NT2/D1 (cell line): ENCODE data around the gene SNX6.
"Not testable (repeated sequence)": the region's sequence is repeated elsewhere in the genome, so short reads cannot be mapped to it uniquely, and the experiment has no call there.

ENCODE experiments used
- DNase-seq: peaks from one replicate; pipeline ENCODE4 v3.0.0-alpha.2; 2011; ENCODE audit warnings: low read depth, low spot score
- H3K27me3 ChIP-seq: 2 replicates; pipeline ENCODE4 v1.6.0; 2011; ENCODE audit warnings: mild to moderate bottlenecking; ENCODE audit not compliant: insufficient read length, insufficient read depth
- H3K36me3 ChIP-seq: 2 replicates; pipeline ENCODE4 v1.6.1; 2011; ENCODE audit warnings: mild to moderate bottlenecking, low read length, mixed read lengths; ENCODE audit not compliant: insufficient read depth, insufficient read length
- H3K4me1 ChIP-seq: 2 replicates; pipeline ENCODE4 v1.5.1; 2011; ENCODE audit not compliant: insufficient read depth, insufficient read length
- H3K4me3 ChIP-seq: 2 replicates; pipeline ENCODE4 v1.5.1; 2011; ENCODE audit warnings: low read depth; ENCODE audit not compliant: insufficient read length
- H3K9ac ChIP-seq: 2 replicates; pipeline ENCODE4 v1.6.0; 2011; ENCODE audit warnings: low read depth; ENCODE audit not compliant: insufficient read length
- H3K9me3 ChIP-seq: 2 replicates; pipeline ENCODE4 v1.5.1; 2011; ENCODE audit warnings: mild to moderate bottlenecking, low read length; ENCODE audit not compliant: insufficient read depth
- SUZ12 ChIP-seq: IDR thresholded peaks from 2 replicates; pipeline ENCODE4 v1.6.1; 2011; ENCODE audit not compliant: insufficient read length, insufficient read depth; ENCODE audit errors: extremely low read depth
- YY1 ChIP-seq: IDR thresholded peaks from 2 replicates; pipeline ENCODE4 v1.6.1; 2011; ENCODE audit not compliant: insufficient read length, insufficient read depth
- ZNF274 ChIP-seq: IDR thresholded peaks from 2 replicates; pipeline ENCODE4 v1.6.1; 2011; ENCODE audit warnings: mild to moderate bottlenecking, low read depth, low read length

SNX6 gene

GRCh38 chr14:34554540-34555250 lies 75.3 kb downstream of the SNX6 start:
- Histone ChIP-seq H3K4me3 (no peak overlapping the region), H3K9ac (no peak overlapping the region), H3K27me3 (no peaks in the 10 kb centered on the region), H3K4me1 (no peaks in the 10 kb centered on the region), H3K36me3 (no peaks in the 10 kb centered on the region), H3K9me3 (no peaks in the 10 kb centered on the region)
- TF ChIP-seq YY1: no peak
- no peak for TF ChIP-seq ZNF274
- TF ChIP-seq SUZ12: no peak
- no peak for DNase-seq

GRCh38 chr14:34549276-34549966 lies 80.5 kb downstream of the SNX6 start:
- not testable (repeated sequence) for H3K36me3 ChIP-seq, H3K9me3 ChIP-seq, DNase-seq, H3K9ac ChIP-seq, H3K4me1 ChIP-seq, H3K27me3 ChIP-seq, H3K4me3 ChIP-seq

- no peaks in the 10 kb centered on the region for H3K4me1 ChIP-seq
- no peak for DNase-seq
- no peaks in the 10 kb centered on the region for H3K9me3 ChIP-seq
- no peaks in the 10 kb centered on the region for H3K36me3 ChIP-seq
- no peaks in the 10 kb centered on the region for H3K27me3 ChIP-seq
- TF ChIP-seq ZNF274 (no peak), SUZ12 (no peak), YY1 (no peak)
- no peak overlapping the region for H3K9ac ChIP-seq
- H3K4me3 ChIP-seq: no peak overlapping the region
Observed at GRCh38 chr14:34548472-34548981, 81.4 kb downstream of the SNX6 start.

- H3K27me3 ChIP-seq, H3K36me3 ChIP-seq, H3K4me1 ChIP-seq, H3K9ac ChIP-seq, H3K9me3 ChIP-seq, H3K4me3 ChIP-seq, DNase-seq: not testable (repeated sequence)
Observed at GRCh38 chr14:34547136-34547520, 82.8 kb downstream of the SNX6 start.

- DNase-seq, H3K9me3 ChIP-seq, H3K27me3 ChIP-seq, H3K36me3 ChIP-seq, H3K4me3 ChIP-seq, H3K9ac ChIP-seq, H3K4me1 ChIP-seq: not testable (repeated sequence)
Observed at GRCh38 chr14:34546272-34547135, 83.4 kb downstream of the SNX6 start.

GRCh38 chr14:34540181-34541059 lies 89.5 kb downstream of the SNX6 start:
- not testable (repeated sequence) for H3K27me3 ChIP-seq, H3K9ac ChIP-seq, H3K4me1 ChIP-seq, H3K9me3 ChIP-seq, DNase-seq
- peaks cover 10% of the 10 kb centered on the region for H3K36me3 ChIP-seq
- peak overlapping the region; percentile 21 for H3K4me3 ChIP-seq
